ENCODE results near the gene METTL15.
"Not testable (repeated sequence)": the region's sequence is repeated elsewhere in the genome, so short reads cannot be mapped to it uniquely, and the experiment has no call there.

The METTL15 gene

DNA sequence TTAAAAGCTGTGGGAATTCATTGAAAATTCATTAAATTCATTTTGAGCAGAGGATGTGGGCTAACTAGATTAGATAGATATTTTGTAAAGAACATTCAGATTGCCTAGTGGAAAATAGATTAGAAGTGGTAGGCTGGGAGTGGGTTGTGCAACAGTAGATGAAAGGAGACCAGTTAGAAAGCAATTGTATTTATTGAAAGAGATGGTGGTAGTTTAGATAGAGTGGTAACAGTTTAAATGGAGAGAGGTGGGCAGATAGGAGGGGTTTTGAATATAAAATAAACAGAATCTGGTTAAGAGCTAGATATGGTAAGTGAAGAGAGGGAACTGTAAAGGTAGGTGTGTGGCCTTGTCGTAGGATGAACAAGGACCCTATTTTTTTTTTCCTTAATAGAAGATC, 34.5 kb downstream of the METTL15 start:
- no peaks in the 10 kb centered on the region for H3K36me3 ChIP-seq (ENCODE audit: insufficient read depth, low read length)

DNA sequence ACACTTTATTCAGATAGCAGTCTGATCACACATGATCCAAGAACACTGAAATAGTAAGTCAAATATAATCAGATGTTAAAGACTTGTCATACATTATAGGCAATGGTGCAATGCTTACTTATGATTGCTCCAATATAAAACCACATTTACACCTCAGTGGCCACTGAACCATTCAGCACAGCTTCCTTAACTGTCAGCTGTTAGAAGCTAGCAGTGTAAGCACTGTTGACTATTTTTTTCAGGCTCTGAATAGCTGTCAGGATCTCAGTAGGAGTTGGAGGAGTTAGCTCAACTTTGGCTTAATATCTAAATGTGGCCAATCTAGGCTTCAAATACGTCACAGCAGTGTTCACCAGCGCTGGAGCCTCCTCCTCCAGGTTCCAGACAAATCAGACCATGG, 36.6 kb downstream of the METTL15 start:
- H3K4me1 ChIP-seq (ENCODE audit: insufficient read depth, low read length) = no peaks in the 10 kb centered on the region
- no peak overlapping the region for H3K9ac ChIP-seq (ENCODE audit: low read length)
- no peak overlapping the region for H3K4me3 ChIP-seq (ENCODE audit: low read depth in 1 of 2, low read length in 2 of 2)
- no peak overlapping the region for H3K27ac ChIP-seq (ENCODE audit: low read depth, low read length)
- no peaks in the 10 kb centered on the region for H3K36me3 ChIP-seq (ENCODE audit: insufficient read depth, low read length)
- no peaks in the 10 kb centered on the region for H3K9me3 ChIP-seq (ENCODE audit: low read length)
- no peaks in the 10 kb centered on the region for H3K27me3 ChIP-seq (ENCODE audit: control insufficient read depth in 1 of 2, insufficient read depth in 2 of 2, low read length in 2 of 2)

More for the DNA sequence above, 34.5 kb downstream of the METTL15 start:
- Histone ChIP-seq H3K27ac (ENCODE audit: low read depth, low read length) (no peak overlapping the region), H3K9me3 (ENCODE audit: low read length) (no peaks in the 10 kb centered on the region), H3K27me3 (ENCODE audit: control insufficient read depth in 1 of 2, insufficient read depth in 2 of 2, low read length in 2 of 2) (no peaks in the 10 kb centered on the region), H3K9ac (ENCODE audit: low read length) (no peak overlapping the region), H3K4me1 (ENCODE audit: insufficient read depth, low read length) (no peaks in the 10 kb centered on the region), H3K4me3 (ENCODE audit: low read depth in 1 of 2, low read length in 2 of 2) (no peak overlapping the region)

DNA sequence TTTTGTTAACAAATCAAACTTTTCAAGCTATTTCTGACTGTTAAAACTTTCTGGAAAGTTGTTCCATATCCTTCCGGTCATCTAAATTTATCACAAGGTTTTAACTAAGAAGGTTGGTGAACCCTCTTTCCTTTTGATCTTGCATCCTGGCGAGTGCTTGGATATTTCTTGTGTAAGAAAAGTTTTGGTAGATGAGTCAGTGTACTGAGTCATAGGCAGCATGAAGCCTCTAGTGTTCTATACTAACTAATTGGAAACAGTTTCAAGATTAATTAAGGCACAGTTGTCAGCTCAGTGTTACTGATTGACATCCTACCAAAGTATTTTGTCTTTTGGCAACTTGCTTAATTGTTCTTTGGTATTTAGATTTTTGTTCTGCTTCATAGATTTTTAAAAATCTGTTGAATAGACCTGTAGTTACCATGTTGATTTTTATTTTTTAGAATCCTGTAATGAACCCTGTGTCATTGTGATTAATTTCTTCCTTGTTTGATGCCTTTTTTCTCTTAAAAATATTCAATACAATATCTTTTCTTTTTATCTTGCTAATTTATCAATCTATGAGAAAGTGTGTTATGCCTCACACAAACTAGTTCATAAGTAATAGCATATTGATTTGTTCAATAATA, 38.0 kb downstream of the METTL15 start:
- no peak overlapping the region for H3K4me3 ChIP-seq (ENCODE audit: low read depth in 1 of 2, low read length in 2 of 2)
- H3K4me1 ChIP-seq (ENCODE audit: insufficient read depth, low read length) = no peaks in the 10 kb centered on the region

DNA sequence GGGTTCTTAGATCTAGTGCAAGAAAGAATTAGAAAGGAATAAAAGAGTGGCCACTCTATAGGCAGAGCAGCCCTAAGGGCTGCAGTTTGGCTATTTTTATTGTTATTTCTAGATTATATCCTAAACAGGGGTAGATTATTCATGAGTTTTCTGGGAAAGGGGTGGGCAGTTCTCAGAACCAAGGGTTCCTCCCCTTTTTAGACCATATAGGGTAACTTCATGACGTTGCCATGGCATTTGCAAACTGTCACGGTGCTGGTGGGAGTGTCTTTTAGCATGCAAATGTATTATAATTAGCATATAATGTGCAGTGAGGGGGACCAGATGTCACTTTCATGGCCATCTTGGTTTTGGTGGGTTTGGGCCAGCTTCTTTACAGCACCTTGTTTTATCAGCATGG, 44.6 kb downstream of the METTL15 start:
- Histone ChIP-seq H3K9me3 (ENCODE audit: low read length) (no peaks in the 10 kb centered on the region), H3K4me1 (ENCODE audit: insufficient read depth, low read length) (no peaks in the 10 kb centered on the region), H3K27me3 (ENCODE audit: control insufficient read depth in 1 of 2, insufficient read depth in 2 of 2, low read length in 2 of 2) (no peaks in the 10 kb centered on the region), H3K36me3 (ENCODE audit: insufficient read depth, low read length) (no peaks in the 10 kb centered on the region), H3K4me3 (ENCODE audit: low read depth in 1 of 2, low read length in 2 of 2) (no peak overlapping the region), H3K9ac (ENCODE audit: low read length) (no peak overlapping the region), H3K27ac (ENCODE audit: low read depth, low read length) (no peak overlapping the region)

More for the DNA sequence above, 38.0 kb downstream of the METTL15 start:
- Histone ChIP-seq H3K27me3 (ENCODE audit: control insufficient read depth in 1 of 2, insufficient read depth in 2 of 2, low read length in 2 of 2) (no peaks in the 10 kb centered on the region), H3K9me3 (ENCODE audit: low read length) (no peaks in the 10 kb centered on the region), H3K9ac (ENCODE audit: low read length) (no peak overlapping the region), H3K36me3 (ENCODE audit: insufficient read depth, low read length) (no peaks in the 10 kb centered on the region), H3K27ac (ENCODE audit: low read depth, low read length) (no peak overlapping the region)

DNA sequence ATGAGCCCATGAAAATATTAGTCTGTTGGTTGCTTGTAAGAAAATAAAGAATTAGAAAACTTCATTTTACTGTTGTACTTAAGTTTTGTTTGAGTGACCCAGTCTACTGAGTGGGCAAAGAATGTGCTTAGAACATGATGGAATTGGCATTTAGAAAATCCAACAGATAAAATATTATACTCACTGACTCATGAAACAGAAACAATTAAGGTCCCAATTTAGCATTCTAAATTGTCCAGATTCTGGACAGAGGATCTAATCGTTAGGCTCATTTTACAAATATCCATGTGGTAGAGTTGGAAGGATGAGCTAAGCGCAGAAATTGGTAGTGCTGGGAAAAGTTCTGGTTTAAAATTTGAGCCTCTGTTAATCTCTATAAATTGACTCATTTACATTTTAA, 45.4 kb downstream of the METTL15 start:
- no peaks in the 10 kb centered on the region for H3K36me3 ChIP-seq (ENCODE audit: insufficient read depth, low read length)
- H3K4me3 ChIP-seq (ENCODE audit: low read depth in 1 of 2, low read length in 2 of 2) = no peak overlapping the region
- H3K4me1 ChIP-seq (ENCODE audit: insufficient read depth, low read length) = no peaks in the 10 kb centered on the region
- H3K27ac ChIP-seq (ENCODE audit: low read depth, low read length) = no peak overlapping the region
- H3K9me3 ChIP-seq (ENCODE audit: low read length) = no peaks in the 10 kb centered on the region
- H3K9ac ChIP-seq (ENCODE audit: low read length) = no peak overlapping the region
- no peaks in the 10 kb centered on the region for H3K27me3 ChIP-seq (ENCODE audit: control insufficient read depth in 1 of 2, insufficient read depth in 2 of 2, low read length in 2 of 2)

DNA sequence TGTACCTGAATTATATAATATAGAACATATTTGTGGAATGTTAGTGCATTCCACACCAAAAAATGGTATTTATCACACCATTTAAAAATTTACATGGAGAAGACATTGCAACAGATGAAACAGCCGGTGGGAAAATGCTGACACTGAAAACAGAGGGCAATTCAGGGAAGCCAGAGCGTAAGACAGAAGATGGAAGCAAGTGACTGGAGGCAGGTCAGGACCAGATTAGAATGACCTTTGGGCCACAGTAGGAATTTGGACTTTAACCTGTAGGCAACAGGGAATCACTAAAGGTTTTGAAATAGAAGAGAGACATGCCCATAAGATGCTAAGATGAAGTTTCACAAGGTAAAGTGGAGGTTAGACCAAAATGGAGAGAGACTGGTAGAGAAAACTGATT, 60.5 kb downstream of the METTL15 start:
- Histone ChIP-seq H3K27me3 (ENCODE audit: control insufficient read depth in 1 of 2, insufficient read depth in 2 of 2, low read length in 2 of 2) (no peaks in the 10 kb centered on the region), H3K36me3 (ENCODE audit: insufficient read depth, low read length) (no peaks in the 10 kb centered on the region), H3K27ac (ENCODE audit: low read depth, low read length) (no peak overlapping the region), H3K9me3 (ENCODE audit: low read length) (no peaks in the 10 kb centered on the region), H3K4me1 (ENCODE audit: insufficient read depth, low read length) (no peaks in the 10 kb centered on the region), H3K4me3 (ENCODE audit: low read depth in 1 of 2, low read length in 2 of 2) (no peak overlapping the region), H3K9ac (ENCODE audit: low read length) (no peak overlapping the region)

DNA sequence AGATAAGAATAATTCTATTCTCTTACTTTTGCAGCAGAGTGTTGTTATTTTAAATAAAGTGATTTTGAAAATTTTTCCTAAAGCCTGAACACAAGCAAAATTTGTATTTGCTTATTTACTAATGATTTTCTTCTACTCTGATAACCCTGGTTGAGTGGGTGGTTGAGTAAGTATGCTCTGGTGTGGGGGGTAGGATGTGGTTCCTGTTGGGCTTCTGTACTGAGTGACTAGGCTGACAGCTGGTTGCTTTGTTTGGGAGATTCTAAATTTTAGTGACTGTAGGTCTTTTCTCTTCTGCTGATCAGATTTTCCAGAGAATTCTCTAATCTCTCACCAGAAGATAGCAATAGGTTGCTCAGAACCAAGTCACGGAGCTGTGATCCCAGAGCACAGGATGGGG, 61.6 kb downstream of the METTL15 start:
- no peaks in the 10 kb centered on the region for H3K36me3 ChIP-seq (ENCODE audit: insufficient read depth, low read length)
- H3K4me1 ChIP-seq (ENCODE audit: insufficient read depth, low read length) = no peaks in the 10 kb centered on the region
- no peak overlapping the region for H3K27ac ChIP-seq (ENCODE audit: low read depth, low read length)
- no peak overlapping the region for H3K9ac ChIP-seq (ENCODE audit: low read length)
- H3K9me3 ChIP-seq (ENCODE audit: low read length) = no peaks in the 10 kb centered on the region
- H3K4me3 ChIP-seq (ENCODE audit: low read depth in 1 of 2, low read length in 2 of 2) = no peak overlapping the region
- H3K27me3 ChIP-seq (ENCODE audit: control insufficient read depth in 1 of 2, insufficient read depth in 2 of 2, low read length in 2 of 2) = no peaks in the 10 kb centered on the region

DNA sequence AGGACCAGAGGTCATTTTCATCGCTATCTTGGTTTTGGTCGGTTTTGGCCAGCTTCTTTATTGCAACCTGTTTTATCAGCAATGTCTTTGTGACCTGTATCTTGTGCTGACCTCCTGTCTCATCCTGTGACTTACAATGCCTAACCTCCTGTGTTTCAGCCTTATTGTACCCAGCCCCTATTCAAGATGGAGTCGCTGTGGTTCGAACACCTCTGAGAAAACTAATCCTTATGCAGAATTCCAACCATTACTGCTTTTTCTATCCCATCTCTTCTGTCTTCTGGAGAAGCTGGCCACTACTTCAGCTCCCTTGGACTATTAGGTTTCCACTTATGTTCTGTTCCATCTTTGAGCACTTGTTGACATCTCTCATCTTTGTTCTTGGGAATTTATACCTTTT, 62.6 kb downstream of the METTL15 start:
- H3K9ac ChIP-seq (ENCODE audit: low read length) = no peak overlapping the region
- no peak overlapping the region for H3K27ac ChIP-seq (ENCODE audit: low read depth, low read length)
- no peaks in the 10 kb centered on the region for H3K36me3 ChIP-seq (ENCODE audit: insufficient read depth, low read length)
- no peaks in the 10 kb centered on the region for H3K9me3 ChIP-seq (ENCODE audit: low read length)
- no peaks in the 10 kb centered on the region for H3K27me3 ChIP-seq (ENCODE audit: control insufficient read depth in 1 of 2, insufficient read depth in 2 of 2, low read length in 2 of 2)
- no peaks in the 10 kb centered on the region for H3K4me1 ChIP-seq (ENCODE audit: insufficient read depth, low read length)
- no peak overlapping the region for H3K4me3 ChIP-seq (ENCODE audit: low read depth in 1 of 2, low read length in 2 of 2)

DNA sequence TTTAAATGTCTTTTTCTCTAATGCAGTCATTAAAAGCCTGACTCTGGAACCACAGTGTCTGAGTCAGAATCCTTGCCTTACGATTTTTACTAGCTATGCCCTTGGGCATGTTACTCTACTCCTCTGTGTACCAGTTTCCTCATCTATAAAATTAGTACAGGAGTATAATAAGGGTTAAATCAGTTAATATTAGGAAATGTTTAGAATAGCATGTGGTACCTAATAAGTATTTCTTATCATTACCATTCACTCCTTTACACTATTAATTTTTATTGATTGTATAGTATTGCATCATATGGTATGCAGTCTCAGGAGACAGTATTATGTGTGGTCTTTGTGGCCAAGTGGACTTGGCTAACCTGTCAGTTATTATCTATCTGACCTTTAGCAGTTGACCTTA, 68.2 kb downstream of the METTL15 start:
- Histone ChIP-seq H3K36me3 (ENCODE audit: insufficient read depth, low read length) (no peaks in the 10 kb centered on the region), H3K4me3 (ENCODE audit: low read depth in 1 of 2, low read length in 2 of 2) (no peak overlapping the region), H3K9ac (ENCODE audit: low read length) (no peak overlapping the region), H3K27ac (ENCODE audit: low read depth, low read length) (no peak overlapping the region), H3K4me1 (ENCODE audit: insufficient read depth, low read length) (no peaks in the 10 kb centered on the region), H3K9me3 (ENCODE audit: low read length) (no peaks in the 10 kb centered on the region), H3K27me3 (ENCODE audit: control insufficient read depth in 1 of 2, insufficient read depth in 2 of 2, low read length in 2 of 2) (no peaks in the 10 kb centered on the region)

DNA sequence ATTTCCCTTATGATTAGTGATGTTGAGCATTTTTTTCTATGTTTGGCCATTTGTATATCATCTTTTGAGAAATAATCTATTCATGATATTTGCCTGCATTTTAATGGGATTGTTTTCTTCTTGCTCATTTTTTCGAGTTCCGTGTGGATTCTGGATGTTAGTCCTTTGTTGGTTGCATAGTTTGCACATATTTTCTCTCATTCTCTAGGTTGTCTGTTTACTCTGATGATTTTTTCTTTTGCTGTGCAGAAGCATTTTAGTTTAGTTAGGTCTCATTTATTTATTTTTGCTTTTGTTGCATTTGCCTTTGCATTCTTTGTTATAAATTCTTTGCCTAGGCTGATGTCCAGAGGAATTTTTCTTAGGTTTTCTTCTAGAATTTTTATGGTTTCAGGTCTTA, 87.3 kb downstream of the METTL15 start:
- no peaks in the 10 kb centered on the region for H3K27me3 ChIP-seq (ENCODE audit: control insufficient read depth in 1 of 2, insufficient read depth in 2 of 2, low read length in 2 of 2)
- H3K9me3 ChIP-seq (ENCODE audit: low read length) = no peaks in the 10 kb centered on the region
- no peaks in the 10 kb centered on the region for H3K36me3 ChIP-seq (ENCODE audit: insufficient read depth, low read length)
- no peaks in the 10 kb centered on the region for H3K4me1 ChIP-seq (ENCODE audit: insufficient read depth, low read length)
- no peak overlapping the region for H3K4me3 ChIP-seq (ENCODE audit: low read depth in 1 of 2, low read length in 2 of 2)
- no peak overlapping the region for H3K27ac ChIP-seq (ENCODE audit: low read depth, low read length)
- no peak overlapping the region for H3K9ac ChIP-seq (ENCODE audit: low read length)

DNA sequence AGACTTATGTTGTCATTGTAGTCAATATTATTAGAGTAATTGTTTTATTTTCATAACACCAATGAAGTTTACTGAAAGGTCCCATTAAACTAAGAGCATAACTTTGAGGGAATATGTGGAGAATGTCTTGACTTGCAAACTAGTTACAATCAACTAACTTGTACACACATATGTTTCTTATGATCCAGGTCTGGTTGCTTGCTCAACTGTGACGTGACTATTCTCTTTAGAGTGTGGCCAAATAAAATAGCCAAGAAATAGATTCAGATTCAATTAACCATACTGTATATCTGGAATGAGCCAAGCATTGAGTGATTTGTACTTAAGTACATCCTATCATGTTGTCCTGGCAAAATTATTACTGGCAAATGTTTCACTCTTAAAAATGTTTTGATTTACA, 101.7 kb downstream of the METTL15 start:
- Histone ChIP-seq H3K4me1 (ENCODE audit: insufficient read depth, low read length) (no peaks in the 10 kb centered on the region), H3K9ac (ENCODE audit: low read length) (no peak overlapping the region), H3K9me3 (ENCODE audit: low read length) (no peaks in the 10 kb centered on the region)

DNA sequence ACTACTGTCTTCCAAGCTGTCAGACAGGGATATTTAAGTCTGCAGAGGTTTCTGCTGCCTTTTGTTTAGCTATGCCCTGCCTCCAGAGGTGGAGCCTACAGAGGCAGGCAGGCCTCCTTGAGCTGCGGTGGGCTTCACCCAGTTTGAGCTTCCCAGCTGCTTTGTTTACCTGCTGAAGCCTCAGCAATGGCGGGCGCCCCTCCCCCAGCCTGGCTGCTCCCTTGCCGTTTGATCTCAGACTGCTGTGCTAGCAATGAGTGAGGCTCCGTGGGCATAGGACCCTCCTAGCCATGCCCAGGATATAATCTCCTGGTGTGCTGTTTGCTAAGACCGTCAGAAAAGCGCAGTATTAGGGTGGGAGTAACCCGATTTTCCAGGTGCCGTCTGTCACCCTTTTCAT, 113.9 kb downstream of the METTL15 start:
- H3K4me3 ChIP-seq (ENCODE audit: low read depth in 1 of 2, low read length in 2 of 2); H3K36me3 ChIP-seq (ENCODE audit: insufficient read depth, low read length); H3K27me3 ChIP-seq (ENCODE audit: control insufficient read depth in 1 of 2, insufficient read depth in 2 of 2, low read length in 2 of 2): not testable (repeated sequence)

More for the DNA sequence above, 101.7 kb downstream of the METTL15 start:
- H3K27ac ChIP-seq (ENCODE audit: low read depth, low read length) = no peak overlapping the region
- H3K36me3 ChIP-seq (ENCODE audit: insufficient read depth, low read length) = no peaks in the 10 kb centered on the region
- no peak overlapping the region for H3K4me3 ChIP-seq (ENCODE audit: low read depth in 1 of 2, low read length in 2 of 2)
- H3K27me3 ChIP-seq (ENCODE audit: control insufficient read depth in 1 of 2, insufficient read depth in 2 of 2, low read length in 2 of 2) = no peaks in the 10 kb centered on the region

More for the DNA sequence above, 113.9 kb downstream of the METTL15 start:
- not testable (repeated sequence) for H3K4me1 ChIP-seq (ENCODE audit: insufficient read depth, low read length); H3K9ac ChIP-seq (ENCODE audit: low read length); H3K9me3 ChIP-seq (ENCODE audit: low read length); H3K27ac ChIP-seq (ENCODE audit: low read depth, low read length)
